HepG2 (cell line): ENCODE data around the gene HSPE1. TPM values are rescaled to one million over a fixed set of nuclear protein-coding genes. Genes with fewer than 3 reads are reported as not detected.

ENCODE experiments used
- CREB3 ChIP-seq: sonication (generic); formaldehyde crosslinking; IDR thresholded peaks from 2 replicates; pipeline ENCODE4 v1.5.0; 2020; ENCODE audit warnings: missing genetic modification reagents
- DNMT3B ChIP-seq: conservative IDR thresholded peaks from 2 replicates; pipeline ENCODE4 v1.6.1; 2016; ENCODE audit warnings: missing biosample characterization, control low read depth
- FOXO1 ChIP-seq: sonication (generic); formaldehyde crosslinking; IDR thresholded peaks from 2 replicates; pipeline ENCODE4 v1.4.0; 2020; ENCODE audit warnings: missing genetic modification reagents
- HNF4G ChIP-seq, 2 experiments: sonication (generic) in 1 of 2; formaldehyde crosslinking in 1 of 2; IDR thresholded peaks; 2 replicates each; pipeline versions ENCODE4 v1.4.0 to v1.6.1; 2011 to 2020; ENCODE audit warnings: borderline replicate concordance in 2 of 2, low read depth in 2 of 2, mild to moderate bottlenecking in 2 of 2, low read length in 1 of 2, missing genetic modification reagents in 1 of 2, moderate library complexity in 1 of 2
- IKZF4 ChIP-seq: sonication (generic); formaldehyde crosslinking; IDR thresholded peaks from 2 replicates; pipeline ENCODE4 v1.5.1; 2020; ENCODE audit warnings: borderline replicate concordance, mild to moderate bottlenecking, low read depth, missing genetic modification reagents; ENCODE audit errors: not compliant biosample characterization
- MAFF ChIP-seq: IDR thresholded peaks from 2 replicates; pipeline ENCODE4 v1.6.1; 2011; ENCODE audit warnings: low read depth, low read length, improper control_type of control experiment
- MXD3 ChIP-seq: IDR thresholded peaks from 2 replicates; pipeline ENCODE4 v1.6.1; 2016; ENCODE audit warnings: mild to moderate bottlenecking, missing biosample characterization, missing genetic modification reagents
- PHF8 ChIP-seq: sonication (generic); formaldehyde crosslinking; IDR thresholded peaks from 2 replicates; pipeline ENCODE4 v1.5.0; 2020; ENCODE audit warnings: missing genetic modification reagents
- RFX3 ChIP-seq: IDR thresholded peaks from 2 replicates; pipeline ENCODE4 v1.6.1; 2016; ENCODE audit warnings: missing biosample characterization, missing genetic modification reagents
- TEAD2 ChIP-seq: sonication (generic); formaldehyde crosslinking; IDR thresholded peaks from 2 replicates; pipeline ENCODE4 v1.9.0; 2021; ENCODE audit warnings: missing genetic modification reagents
- TFAP4 ChIP-seq: sonication (generic); IDR thresholded peaks from 2 replicates; pipeline ENCODE4 v1.6.1; 2016; ENCODE audit warnings: low read depth, borderline replicate concordance
- THAP11 ChIP-seq: IDR thresholded peaks from 2 replicates; pipeline ENCODE4 v1.6.1; 2016; ENCODE audit warnings: missing biosample characterization, missing genetic modification reagents
- ZNF598 ChIP-seq: sonication (generic); formaldehyde crosslinking; IDR thresholded peaks from 2 replicates; pipeline ENCODE4 v1.5.1; 2020; ENCODE audit warnings: mild to moderate bottlenecking, missing genetic modification reagents, borderline replicate concordance
- ZNF761 ChIP-seq: sonication (generic); formaldehyde crosslinking; conservative IDR thresholded peaks from 2 replicates; pipeline ENCODE4 v1.4.0; 2020; ENCODE audit warnings: mild to moderate bottlenecking, missing genetic modification reagents
- ZSCAN9 ChIP-seq: IDR thresholded peaks from 2 replicates; pipeline ENCODE4 v1.6.1; 2016; ENCODE audit warnings: borderline replicate concordance
- polyA plus RNA-seq, 8 experiments: library from polyadenylated mRNA; depleted of rRNA in 3 of 8; stranded (reverse) in 7 of 8; unstranded in 1 of 8; fragments of >200 nt; fragmentation: Illumina TruSeq in 4 of 8; extraction: Trizol in 4 of 8; gene quantifications; 2 replicates each; pipeline versions ENCODE4 v1.2.1 to v1.2.3, GENCODE V29; 2011 to 2016; ENCODE audit warnings: low read depth in 4 of 8, missing spikeins in 1 of 8, mixed read lengths in 1 of 8; ENCODE audit not compliant: insufficient read depth in 1 of 8
- total RNA-seq, 5 experiments: library from RNA; depleted of rRNA; stranded (reverse); fragments of >200 nt; fragmentation: Illumina TruSeq; extraction: Trizol; gene quantifications; 2 replicates each; pipeline ENCODE4 v1.2.3, GENCODE V29; 2016; ENCODE audit warnings: low read depth in 1 of 5
- TF ChIP-seq, protein P1 (sequence below): sonication (generic); formaldehyde crosslinking; IDR thresholded peaks from 2 replicates; pipeline ENCODE4 v1.4.0; 2020; ENCODE audit warnings: missing genetic modification reagents, mild to moderate bottlenecking, borderline replicate concordance
- TF ChIP-seq, protein P2 (sequence below): sonication (generic); formaldehyde crosslinking; IDR thresholded peaks from 2 replicates; pipeline ENCODE4 v1.4.0; 2020; ENCODE audit warnings: low read depth, missing genetic modification reagents

The HSPE1 gene
- total and polyA plus RNA-seq, 2 of the 13 experiments (the other 11 are each of a cell fraction or from before 2014, with no cell fraction given) = 244 to 823 TPM

DNA sequence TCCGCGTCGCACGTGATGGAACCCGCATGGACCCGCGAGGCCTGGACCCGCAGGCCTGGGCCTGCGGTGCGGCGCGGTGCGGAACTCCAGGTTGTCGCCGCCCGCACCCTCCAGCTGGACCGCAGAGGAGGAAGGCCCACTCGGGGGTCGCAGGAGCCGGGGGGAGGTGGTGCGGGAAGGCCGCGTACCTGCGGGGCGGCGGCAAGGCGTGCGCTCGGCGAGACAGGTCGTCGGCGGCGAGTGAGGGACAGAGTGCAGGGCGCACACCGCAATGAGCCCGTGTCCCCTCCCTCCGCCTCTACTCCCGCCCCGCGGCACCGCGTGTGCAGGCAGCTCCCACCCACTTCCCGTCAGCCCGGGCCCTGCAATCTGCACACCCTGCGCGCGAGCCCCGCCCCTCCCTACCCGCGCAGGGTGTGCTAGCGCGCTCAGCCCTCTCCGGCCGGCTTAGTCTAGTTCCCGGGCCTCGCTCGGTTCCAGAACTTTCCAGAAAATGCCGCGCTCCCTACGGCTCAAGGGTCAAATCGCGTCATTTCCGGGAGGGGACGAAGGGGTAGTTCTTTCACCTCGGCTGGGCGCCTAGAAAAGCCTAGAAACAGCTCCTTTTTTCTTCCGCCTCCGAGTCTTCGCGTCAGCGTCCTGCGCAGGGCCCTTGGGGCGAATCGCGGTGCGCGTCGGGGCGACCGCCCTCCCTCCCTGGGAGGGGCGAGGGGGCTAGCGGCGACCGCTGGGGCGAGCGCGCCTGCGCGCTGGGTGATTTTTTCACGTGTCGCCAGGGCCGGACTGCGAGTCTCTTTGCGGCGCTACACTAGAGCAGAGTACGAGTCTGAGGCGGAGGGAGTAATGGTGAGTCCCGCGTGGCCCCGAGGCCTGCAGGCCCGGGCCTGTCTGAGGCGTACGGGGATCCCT is at the start of gene HSPE1, which contains the start of gene HSPD1 (continued):
- TF ChIP-seq, protein P1, sequence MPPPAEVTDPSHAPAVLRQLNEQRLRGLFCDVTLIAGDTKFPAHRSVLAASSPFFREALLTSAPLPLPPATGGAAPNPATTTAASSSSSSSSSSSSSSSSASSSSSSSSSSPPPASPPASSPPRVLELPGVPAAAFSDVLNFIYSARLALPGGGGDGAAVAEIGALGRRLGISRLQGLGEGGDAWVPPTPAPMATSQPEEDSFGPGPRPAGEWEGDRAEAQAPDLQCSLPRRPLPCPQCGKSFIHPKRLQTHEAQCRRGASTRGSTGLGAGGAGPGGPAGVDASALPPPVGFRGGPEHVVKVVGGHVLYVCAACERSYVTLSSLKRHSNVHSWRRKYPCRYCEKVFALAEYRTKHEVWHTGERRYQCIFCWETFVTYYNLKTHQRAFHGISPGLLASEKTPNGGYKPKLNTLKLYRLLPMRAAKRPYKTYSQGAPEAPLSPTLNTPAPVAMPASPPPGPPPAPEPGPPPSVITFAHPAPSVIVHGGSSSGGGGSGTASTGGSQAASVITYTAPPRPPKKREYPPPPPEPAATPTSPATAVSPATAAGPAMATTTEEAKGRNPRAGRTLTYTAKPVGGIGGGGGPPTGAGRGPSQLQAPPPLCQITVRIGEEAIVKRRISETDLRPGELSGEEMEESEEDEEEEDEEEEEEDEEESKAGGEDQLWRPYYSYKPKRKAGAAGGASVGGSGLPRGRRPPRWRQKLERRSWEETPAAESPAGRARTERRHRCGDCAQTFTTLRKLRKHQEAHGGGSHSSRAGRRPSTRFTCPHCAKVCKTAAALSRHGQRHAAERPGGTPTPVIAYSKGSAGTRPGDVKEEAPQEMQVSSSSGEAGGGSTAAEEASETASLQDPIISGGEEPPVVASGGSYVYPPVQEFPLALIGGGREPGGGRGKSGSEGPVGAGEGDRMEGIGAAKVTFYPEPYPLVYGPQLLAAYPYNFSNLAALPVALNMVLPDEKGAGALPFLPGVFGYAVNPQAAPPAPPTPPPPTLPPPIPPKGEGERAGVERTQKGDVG (CRISPR knock-in tag) = peak; percentile 95
- TF ChIP-seq ZNF598 (CRISPR knock-in tag) (peak; percentile 80), PHF8 (peak; percentile 98), RFX3 (CRISPR knock-in tag) (no peak; the same call in 1 of the 2 replicates), TFAP4 (no peak), MAFF (no peak), MXD3 (peak; percentile 95), HNF4G (IDR thresholded peaks at IDR 0.05; ENCODE audit: borderline replicate concordance, low read depth, low read length) (peak; percentile 98), HNF4G (CRISPR knock-in tag; IDR thresholded peaks at IDR 0.05; ENCODE audit: borderline replicate concordance, low read depth) (peak; percentile 95), TEAD2 (CRISPR knock-in tag) (peak; percentile 68; the same call in 1 of the 2 replicates), FOXO1 (CRISPR knock-in tag) (peak; percentile 87), ZNF761 (CRISPR knock-in tag) (peak; percentile 95), THAP11 (CRISPR knock-in tag) (peak; percentile 95), CREB3 (CRISPR knock-in tag) (peak; percentile 94), DNMT3B (CRISPR knock-in tag) (0 out of 2 replicates have a peak, but pooled peaks have one; percentile 98), IKZF4 (CRISPR knock-in tag) (peak; percentile 55), ZSCAN9 (CRISPR knock-in tag) (peak; percentile 96)
- TF ChIP-seq, protein P2, sequence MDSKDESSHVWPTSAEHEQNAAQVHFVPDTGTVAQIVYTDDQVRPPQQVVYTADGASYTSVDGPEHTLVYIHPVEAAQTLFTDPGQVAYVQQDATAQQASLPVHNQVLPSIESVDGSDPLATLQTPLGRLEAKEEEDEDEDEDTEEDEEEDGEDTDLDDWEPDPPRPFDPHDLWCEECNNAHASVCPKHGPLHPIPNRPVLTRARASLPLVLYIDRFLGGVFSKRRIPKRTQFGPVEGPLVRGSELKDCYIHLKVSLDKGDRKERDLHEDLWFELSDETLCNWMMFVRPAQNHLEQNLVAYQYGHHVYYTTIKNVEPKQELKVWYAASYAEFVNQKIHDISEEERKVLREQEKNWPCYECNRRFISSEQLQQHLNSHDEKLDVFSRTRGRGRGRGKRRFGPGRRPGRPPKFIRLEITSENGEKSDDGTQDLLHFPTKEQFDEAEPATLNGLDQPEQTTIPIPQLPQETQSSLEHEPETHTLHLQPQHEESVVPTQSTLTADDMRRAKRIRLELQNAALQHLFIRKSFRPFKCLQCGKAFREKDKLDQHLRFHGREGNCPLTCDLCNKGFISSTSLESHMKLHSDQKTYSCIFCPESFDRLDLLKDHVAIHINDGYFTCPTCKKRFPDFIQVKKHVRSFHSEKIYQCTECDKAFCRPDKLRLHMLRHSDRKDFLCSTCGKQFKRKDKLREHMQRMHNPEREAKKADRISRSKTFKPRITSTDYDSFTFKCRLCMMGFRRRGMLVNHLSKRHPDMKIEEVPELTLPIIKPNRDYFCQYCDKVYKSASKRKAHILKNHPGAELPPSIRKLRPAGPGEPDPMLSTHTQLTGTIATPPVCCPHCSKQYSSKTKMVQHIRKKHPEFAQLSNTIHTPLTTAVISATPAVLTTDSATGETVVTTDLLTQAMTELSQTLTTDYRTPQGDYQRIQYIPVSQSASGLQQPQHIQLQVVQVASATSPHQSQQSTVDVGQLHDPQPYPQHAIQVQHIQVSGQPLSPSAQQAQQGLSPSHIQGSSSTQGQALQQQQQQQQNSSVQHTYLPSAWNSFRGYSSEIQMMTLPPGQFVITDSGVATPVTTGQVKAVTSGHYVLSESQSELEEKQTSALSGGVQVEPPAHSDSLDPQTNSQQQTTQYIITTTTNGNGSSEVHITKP (CRISPR knock-in tag) = no peak; the same call in none of the 2 replicates
